ENCODE data around the gene S1PR5. TPM values are rescaled to one million over a fixed set of nuclear protein-coding genes. Genes with fewer than 3 reads are reported as not detected.

Gene S1PR5
- total and polyA plus RNA-seq, 10 of the 15 experiments (the other 5 are each of a cell fraction or from before 2014, with no cell fraction given) = 0.04 TPM; not detected in 9

GRCh38 chr19:10565028-10565566, 47.9 kb upstream of the S1PR5 start (continued):
- TF ChIP-seq BRCA1 (IDR thresholded peaks at IDR 0.05; ENCODE audit: low read depth, low read length) (no peak), FOXM1 (IDR thresholded peaks at IDR 0.05; ENCODE audit: low read depth, low read length) (no peak), NBN (IDR thresholded peaks at IDR 0.05) (peak; percentile 64; the same call in 1 of the 2 replicates), RFX5 (IDR thresholded peaks at IDR 0.05; ENCODE audit: low read depth, low read length) (no peak), MTA2 (IDR thresholded peaks at IDR 0.05; ENCODE audit: low read depth) (0 out of 2 replicates have a peak, but pooled peaks have one; percentile 14), EGR1 (IDR thresholded peaks at IDR 0.05; ENCODE audit: borderline replicate concordance in 1 of 2, low read depth in 2 of 2, low read length in 2 of 2) (0 out of 3 replicates have a peak, but pooled peaks of 1 of the 2 experiments have one; percentile 20), EED (IDR thresholded peaks at IDR 0.05; ENCODE audit: low read depth) (no peak), BHLHE40 (IDR thresholded peaks at IDR 0.05; ENCODE audit: borderline replicate concordance in 1 of 2, low read depth in 2 of 2, low read length in 1 of 2) (no peak), ZSCAN29 (IDR thresholded peaks at IDR 0.05) (no peak), RELB (IDR thresholded peaks at IDR 0.05; ENCODE audit: low read depth) (0 out of 2 replicates have a peak, but pooled peaks have one; percentile 26), TCF3 (IDR thresholded peaks at IDR 0.05; ENCODE audit: borderline replicate concordance, insufficient read depth, low read depth, low read length) (no peak), SREBF1 (IDR thresholded peaks at IDR 0.05; ENCODE audit: low read length) (no peak), IKZF1 (conservative IDR thresholded peaks at IDR 0.05) (no peak), E2F8 (IDR thresholded peaks at IDR 0.05; ENCODE audit: low read depth, partially characterized antibody) (no peak), BCL11A (IDR thresholded peaks at IDR 0.05; ENCODE audit: low read depth, low read length) (no peak), RAD21 (IDR thresholded peaks at IDR 0.05; ENCODE audit: insufficient read depth, low read depth, low read length) (peak; percentile 34; the same call in 1 of the 2 replicates), YY1 (IDR thresholded peaks at IDR 0.05; ENCODE audit: low read depth, low read length) (peak; percentile 65; the same call in 1 of the 2 replicates), SIN3A (IDR thresholded peaks at IDR 0.05; ENCODE audit: low read depth, low read length) (no peak), EZH2 (IDR thresholded peaks at IDR 0.05; ENCODE audit: borderline replicate concordance, control insufficient read depth, low read depth, low read length) (no peak), ZNF384 (IDR thresholded peaks at IDR 0.05; ENCODE audit: borderline replicate concordance, low read depth, low read length) (no peak), TAF1 (IDR thresholded peaks at IDR 0.05; ENCODE audit: borderline replicate concordance, low read depth, low read length) (no peak), RB1 (IDR thresholded peaks at IDR 0.05; ENCODE audit: borderline replicate concordance) (no peak), SMAD1 (IDR thresholded peaks at IDR 0.05; ENCODE audit: low read depth, partially characterized antibody) (no peak), CHD2 (IDR thresholded peaks at IDR 0.05; ENCODE audit: borderline replicate concordance, low read depth, low read length) (no peak), E2F4 (IDR thresholded peaks at IDR 0.05; ENCODE audit: low read depth, low read length) (no peak)

Data from GM12878 (cell line).